Eye (tissue), 1 donor: Measurements from ENCODE around the gene CKM.
"Not testable (repeated sequence)": the region's sequence is repeated elsewhere in the genome, so short reads cannot be mapped to it uniquely, and the experiment has no call there.

Experiments used
- DNase-seq: peaks from one replicate; pipeline ENCODE4 v3.0.0-alpha.2; 2015

The CKM gene

DNA sequence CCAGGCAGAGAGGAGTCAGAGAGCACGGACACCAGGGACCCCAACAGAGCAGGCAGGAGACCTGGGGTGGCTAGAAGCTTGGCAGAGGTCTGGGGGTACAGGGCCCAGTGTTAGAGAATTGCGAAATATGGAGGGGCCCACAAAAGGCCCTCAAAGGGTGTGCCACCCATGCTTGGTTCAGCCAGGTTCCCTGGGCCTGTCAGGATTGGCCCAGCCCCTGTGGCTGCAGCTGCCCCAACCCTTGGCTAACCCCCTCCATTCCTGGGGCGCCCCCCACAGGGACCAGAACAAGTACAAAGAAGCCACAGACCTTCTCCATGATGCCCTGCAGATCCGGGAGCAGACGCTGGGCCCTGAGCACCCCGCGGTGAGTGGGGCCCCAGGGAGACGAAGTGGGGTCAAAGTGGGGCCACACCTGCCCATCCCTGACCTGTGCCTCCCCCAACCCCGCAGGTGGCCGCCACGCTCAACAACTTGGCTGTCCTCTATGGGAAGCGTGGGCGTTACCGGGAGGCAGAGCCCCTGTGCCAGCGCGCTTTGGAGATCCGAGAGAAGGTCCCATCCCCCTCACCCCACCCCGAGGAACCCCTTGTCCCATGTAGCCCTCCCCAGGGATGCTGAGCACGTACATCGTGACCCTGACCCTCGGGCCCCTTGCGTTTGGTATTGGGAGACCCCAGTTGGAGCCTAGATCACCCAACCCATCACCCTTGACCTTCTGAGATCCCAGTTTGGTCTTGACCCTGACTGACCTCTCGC, 25.9 kb upstream of the CKM start:
- no peak for DNase-seq

DNA sequence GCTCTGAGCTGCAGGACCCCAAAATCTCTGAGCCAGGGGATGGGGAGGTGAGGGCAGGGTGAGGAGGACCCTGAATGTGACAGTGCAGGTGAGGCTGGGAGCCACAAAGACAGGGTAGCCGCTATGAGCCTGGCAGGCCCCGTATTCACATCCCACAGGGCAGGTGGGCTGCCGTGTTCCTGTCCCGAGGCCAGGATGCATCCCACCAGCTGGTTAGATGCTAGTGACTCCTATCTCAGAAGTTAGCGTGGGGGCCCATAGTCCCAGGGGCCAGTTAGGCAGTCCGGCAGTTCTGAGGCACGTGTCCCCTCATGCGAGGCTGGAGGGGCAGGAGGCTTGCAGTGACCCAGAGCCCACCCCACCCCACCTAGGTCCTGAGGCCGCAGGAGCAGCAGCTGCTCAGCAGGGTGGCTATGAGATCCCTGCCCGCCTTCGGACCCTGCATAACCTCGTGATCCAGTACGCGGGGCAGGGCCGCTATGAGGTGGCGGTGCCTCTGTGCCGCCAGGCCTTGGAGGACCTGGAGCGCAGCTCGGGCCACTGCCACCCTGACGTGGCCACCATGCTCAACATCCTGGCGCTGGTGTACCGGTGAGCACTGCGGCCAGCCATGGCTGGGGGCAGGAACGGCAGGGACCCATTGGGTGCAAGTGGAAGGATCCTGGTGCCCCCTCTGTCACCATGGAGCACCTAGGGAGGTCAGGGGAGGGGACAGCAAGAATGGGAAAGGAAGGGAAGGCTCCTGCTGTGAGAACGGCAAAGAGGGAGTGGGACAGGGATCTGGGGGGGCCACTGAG, 25.1 kb upstream of the CKM start:
- DNase-seq, result no peak

DNA sequence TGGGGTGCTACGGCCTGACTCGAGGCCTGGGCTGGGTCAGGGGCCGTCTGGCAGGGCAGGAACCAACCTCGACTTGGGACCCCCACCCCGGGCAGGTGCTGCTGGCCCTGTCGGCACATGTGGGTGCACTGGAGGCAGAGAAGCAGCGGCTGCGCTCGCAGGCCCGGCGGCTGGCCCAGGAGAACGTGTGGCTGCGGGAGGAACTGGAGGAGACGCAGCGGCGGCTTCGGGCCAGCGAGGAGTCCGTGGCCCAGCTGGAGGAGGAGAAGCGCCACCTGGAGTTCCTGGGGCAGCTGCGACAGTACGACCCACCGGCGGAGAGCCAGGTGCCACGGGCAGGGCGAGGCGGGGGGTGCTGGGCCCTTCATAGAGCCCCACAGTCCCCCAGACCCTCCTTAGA, 23.8 kb upstream of the CKM start:
- DNase-seq, result no peak

DNA sequence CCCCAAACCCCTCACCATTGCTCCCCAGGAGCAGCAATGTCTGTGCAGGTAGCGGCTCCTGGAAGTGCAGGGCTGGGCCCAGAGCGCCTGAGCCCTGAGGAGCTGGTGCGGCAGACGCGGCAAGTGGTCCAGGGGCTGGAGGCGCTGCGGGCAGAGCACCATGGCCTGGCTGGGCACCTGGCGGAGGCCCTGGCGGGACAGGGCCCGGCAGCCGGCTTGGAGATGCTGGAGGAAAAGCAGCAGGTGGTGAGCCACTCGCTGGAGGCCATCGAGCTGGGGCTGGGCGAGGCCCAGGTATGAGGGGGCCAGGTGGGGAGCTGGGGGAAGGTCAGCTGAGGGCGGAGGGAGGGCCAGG, 22.8 kb upstream of the CKM start:
- no peak for DNase-seq

DNA sequence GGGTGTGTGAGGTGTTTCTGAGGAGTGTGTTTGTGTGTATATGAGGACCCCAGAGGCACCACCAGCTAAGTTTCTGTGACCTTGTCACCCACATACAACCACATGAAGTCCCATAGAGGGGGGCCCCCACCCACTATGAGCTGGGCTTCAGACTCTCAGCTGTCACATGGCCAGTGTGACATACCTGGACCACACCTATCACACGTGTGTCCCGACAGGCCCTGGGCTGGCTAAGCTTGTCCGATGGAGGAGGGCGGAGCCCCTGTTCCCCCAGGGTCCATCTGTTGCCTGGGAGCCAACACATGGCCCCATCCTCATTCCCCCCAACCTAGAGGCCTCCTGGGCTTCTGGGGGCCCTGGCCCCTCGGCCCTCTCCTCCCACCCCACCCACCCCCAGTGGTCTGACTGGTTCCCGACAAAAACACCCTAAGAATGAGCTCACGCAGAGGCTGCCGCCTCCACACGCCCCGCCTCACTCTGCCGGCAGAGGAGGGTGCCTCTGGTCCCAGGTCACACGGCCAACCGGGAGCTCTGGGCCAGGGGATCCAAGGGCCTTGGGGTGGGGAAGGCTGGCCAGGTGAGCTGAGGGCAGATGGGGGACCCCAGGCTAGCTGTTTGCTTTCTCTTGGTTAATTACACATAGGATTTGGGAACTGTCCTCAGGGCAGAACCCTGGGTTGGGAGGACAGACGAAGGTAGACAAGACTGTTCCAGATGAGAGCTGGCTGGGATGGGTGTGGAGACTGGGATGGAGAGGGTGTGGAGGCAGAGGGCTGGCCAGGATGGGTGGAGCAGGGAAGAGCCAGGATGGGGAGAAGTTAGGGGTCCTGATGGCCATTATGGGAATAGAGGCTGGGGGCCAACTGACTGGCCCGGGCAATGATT, 22.2 kb upstream of the CKM start:
- no peak for DNase-seq

DNA sequence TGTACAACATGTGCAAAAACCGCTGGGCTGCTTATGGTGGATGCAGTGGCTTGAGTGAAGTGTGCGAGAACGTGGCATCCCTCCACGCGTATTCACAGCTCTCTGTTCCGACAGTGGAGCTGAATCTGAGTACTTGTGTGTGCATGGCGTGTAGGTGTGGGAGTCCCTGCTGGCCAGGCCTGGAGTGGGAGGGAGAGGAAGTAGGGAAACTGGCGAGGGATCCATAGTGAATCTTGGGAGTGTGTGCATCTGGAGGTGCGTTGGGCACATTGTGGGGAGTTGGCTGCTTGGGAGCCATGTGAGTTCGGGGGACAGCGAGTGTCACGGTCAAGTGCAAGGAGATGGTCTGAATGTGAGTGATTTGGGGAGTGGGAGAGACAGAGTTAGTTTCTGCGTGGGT, 20.2 kb upstream of the CKM start:
- no peak for DNase-seq

DNA sequence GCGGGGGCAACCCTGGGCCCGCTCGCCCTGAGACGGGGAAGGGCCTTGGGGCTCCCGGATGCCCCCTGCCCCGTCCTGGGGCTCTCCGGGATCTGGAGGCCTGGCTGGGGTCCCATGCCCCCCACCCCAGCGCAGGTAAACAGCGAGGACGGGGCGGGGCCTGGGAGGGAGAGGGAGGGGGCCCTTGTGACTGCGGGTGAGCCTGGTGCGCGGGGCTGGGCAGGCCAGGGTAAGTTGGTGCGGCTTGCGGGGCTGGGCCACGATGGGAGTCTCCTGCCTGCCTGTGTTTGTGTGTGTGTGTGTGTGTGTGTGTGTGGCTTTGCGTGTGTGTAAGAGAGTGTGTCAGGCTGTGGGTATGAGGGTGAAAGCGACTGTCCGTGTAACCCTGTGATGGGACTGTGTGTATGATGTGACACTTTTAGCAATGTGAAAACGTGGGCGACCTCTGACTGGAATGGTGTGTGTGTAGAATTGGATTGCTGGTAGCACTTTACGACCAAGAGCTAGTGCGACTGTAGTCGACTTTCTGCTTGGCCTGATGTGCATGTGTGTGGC, 18.3 kb upstream of the CKM start:
- DNase-seq, result no peak

DNA sequence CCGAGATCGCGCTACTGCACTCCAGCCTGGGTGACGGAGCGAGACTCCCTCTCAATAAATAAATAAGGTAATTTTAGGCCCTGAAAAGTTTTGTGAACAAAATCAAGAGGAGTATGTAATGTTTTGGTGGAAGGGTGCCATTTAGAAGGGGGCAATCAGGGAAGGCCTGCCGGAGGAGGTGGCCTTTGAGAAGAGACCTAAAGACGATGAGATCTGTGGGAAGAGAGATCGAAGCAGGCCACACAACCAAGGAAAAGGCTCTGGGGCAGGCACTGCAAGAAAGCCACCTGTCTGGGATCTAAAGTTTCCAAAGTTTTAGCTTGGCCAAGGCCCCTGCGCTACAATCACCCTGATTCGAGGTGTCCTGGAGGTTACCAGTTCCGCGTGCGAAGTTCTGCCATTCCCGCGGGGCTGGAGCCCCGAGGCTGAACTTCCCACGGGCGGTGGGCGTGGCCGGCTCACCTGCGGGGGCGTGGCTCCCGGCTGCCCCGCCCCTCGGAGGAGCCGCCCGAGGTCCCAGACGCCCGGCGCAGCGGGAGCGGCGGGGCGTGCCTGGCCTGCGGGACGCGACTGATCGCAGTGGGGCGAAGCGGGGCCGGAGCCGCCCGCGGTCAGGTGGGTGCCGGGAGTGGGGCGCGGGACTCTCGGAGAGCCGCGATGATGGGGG, 17.7 kb upstream of the CKM start, which contains the start of gene KLC3:
Gene KLC3 (plus strand): TSS at position 519 of the 667 bp plus-strand sequence. CDS start 4,792 bp downstream, outside the sequence.
- DNase-seq, result no peak

DNA sequence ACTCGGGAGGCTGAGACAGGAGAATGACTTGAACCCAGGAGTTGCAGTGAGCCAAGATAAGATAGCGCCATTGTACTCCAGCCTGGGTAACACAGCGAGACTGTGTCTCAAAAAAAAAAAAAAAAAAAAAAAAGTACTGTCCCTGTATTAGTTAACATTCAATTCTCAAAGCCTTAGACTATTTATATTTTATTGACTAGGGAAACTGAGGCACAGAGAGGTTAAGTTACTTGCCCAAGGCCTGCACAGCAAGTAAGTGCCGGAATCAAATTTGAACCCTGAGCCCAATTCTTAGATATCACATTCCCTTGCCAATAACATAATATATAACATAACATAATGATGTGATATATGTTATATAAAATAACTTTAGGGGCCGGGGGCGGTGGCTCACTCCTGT, 17.0 kb upstream of the CKM start:
- no peak for DNase-seq

DNA sequence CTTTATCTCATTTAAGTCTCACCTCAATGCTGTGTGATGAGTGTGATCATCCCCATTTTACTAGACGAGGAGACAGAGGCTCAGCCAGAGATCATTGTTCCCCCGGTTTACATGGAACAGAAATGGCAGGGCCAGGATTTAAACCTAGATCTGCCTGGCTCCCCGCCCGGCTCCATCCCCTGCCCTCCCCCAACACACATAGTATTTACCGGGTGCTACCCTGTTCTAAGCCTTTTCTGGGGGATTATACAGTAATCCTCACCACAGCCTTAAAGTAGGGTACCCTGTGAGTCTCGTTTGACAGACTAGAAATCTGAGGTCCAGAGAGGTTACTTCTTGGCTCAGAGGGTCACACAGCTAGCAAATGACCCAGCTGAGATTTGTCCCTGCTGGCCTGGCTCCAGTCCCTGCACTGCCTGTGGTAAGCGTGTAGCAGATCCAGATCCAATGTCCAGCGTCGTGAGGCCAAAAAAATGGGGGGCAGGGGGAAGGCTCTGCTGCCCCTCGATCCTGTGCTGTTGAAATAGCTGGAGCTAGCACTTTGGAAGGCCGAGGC, 14.1 kb upstream of the CKM start:
- DNase-seq, result no peak

DNA sequence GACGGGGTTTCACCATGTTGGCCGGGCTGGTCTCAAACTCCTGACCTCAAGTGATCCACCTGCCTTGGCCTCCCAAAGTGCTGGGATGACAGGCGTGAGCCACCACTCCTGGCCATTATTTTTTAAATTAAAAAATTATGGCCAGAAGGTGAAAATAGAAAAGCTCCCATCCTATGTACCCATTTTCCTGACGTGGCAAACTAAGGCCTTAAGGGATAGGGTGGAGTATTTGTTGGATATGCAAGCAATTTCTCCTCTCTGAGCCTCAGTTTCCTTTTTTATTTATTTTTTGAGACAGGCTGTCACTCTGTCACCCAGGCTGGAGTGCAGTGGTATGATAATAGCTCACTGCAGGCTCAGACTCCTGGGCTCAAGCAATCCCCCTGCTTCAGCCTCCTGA, 12.2 kb upstream of the CKM start:
- DNase-seq, result not testable (repeated sequence)

DNA sequence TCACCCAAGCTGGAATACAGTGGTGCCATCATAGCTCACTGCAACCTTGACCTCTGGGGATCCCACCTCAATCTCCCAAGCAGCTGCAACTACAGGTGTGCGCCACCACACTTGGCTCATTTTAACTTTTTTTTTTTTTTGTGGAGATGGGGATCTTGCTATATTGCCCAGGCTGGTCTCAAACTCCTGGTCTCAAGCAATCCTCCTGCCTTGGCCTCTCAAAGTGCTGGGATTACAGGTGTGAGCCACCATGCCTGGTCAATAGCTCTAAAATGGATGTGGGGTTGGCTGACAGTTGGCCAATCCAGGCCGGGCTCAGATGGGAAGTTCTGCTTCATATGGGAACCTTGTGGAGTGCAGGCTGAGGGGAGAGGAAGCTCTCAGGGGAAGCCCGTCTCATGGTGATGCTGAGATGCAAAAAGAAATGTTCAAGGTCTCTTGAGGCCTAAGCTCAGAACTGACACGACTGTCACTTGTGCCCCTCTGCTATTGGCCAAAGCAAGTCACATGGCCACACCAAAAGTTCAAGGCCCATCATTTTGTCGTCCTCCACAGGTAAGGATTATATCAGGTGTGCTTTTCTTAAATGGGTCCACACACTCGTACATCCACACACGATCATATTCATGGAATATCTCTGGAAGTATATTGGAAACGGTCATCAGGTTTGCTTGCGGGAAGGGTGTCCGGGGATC, 11.1 kb upstream of the CKM start:
- DNase-seq, result no peak

DNA sequence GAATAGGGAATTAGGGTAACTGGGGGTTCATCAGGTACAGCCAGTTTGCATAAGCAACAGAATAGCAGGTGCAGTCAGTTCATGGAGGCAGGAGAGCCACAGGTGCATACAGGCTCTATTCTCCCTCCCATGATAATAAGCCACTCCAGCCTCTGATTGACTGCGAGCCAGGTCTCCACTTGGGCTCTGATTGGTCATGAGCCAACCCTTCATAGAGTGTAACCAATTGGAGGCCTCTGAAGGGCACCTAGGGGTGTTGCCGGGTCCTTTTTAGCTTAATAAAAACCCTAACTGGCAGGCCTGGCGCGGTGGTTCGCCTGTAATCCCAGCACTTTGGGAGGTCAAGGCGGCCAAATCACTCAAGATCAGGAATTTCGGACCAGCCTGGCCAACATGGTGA, 8.7 kb upstream of the CKM start:
- no peak for DNase-seq

DNA sequence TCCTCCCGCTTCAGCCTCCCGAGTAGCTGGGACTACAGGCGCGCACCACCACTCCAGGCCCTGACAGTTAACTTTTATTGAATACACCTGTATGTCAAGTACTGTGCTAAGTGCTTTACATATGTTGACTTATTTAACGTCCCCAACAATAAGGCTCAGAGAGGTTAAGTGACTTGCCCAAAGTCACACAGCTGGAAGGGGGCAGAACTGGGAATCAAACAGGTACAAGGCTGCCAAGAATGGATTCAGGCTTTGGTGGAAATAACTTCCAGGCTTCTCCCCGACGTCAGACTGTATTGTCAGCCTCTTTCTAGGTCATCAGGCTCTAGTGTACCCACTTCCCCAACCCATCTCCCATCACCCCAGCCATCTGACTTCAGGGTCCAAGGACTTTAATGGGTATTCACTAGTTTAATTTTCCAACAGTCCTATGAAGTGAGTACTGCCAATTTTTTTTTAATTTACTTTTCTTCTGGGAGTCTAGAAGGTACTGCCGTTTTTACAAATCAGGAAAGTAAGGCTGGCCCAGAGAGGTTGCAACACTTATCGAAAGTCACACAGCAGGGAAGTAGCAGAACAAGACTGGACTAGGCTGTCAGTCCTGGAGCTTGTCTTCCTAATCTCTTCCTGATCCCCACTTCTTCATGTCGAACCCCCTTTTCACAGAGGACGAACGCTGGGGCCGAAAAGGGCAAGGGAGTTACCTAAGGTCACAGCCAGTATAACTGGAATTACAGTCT, 4.9 kb upstream of the CKM start:
- DNase-seq, result no peak

DNA sequence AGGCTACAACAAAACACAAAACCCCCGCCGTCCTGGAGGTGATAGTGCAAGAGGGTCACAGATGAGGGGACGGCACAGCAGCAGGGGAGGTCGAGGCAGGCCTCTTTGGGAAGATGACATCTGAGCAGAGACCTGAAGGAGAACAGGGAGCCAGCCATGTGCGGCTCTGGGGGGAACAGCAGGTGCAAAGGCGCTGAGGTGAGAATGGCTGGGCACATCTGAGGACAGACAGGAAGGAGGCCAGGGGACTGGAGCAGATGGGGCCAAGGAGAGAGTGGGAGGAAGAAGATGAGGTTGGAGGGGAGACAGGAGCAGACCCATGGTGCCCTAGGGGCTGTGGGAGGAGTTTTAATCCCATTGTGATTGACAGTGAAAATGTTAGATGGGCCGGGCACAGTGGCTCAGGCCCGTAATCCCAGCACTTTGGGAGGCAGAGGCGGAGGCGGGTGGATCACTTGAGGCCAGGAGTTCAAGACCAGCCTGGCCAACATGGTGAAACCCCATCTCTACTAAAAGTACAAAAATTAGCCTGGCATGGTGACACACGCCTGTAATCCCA, 1.8 kb upstream of the CKM start:
- DNase-seq, result no peak

DNA sequence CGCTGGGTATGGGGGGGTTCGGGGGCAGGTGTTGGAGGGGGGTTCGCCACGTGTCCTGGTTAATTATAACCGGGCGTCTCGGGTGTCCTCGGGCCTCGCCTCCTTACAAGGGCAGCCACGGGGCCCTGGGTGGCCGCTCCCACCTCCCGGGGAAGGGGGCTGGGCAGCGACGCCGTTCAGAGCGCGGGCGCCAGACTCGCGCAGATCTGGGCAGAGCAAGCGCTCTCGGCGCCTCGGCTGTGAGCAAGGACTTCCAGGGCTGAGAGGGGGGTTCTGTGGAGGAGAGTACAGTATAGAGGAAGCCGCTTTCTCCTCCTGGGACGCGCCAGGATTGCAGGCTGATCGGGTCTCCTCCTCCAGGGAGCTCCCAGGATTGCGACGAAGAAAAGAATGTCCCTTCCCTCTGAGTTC, 1.0 kb upstream of the CKM start:
- peak; percentile 60 for DNase-seq

DNA sequence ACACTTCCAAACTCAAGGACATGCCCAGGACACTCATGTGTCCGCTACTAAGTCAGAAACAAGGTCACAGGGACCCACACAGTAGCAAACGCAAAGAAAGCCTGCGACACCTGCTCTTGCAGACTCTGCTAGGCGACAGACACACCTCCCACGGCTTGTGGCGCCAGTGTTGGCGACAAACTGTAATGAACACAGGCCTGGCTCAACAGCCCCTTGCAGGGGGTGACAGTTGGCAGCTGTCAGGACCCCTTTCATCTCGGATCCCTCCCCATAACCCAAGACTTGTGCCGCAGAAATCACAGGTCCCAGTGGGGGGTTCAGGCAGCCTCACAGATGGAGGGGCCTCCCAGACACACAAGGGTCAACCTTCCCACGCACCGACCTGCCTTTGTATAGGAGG, 364 bp downstream of the CKM start:
- DNase-seq, result peak; percentile 68

DNA sequence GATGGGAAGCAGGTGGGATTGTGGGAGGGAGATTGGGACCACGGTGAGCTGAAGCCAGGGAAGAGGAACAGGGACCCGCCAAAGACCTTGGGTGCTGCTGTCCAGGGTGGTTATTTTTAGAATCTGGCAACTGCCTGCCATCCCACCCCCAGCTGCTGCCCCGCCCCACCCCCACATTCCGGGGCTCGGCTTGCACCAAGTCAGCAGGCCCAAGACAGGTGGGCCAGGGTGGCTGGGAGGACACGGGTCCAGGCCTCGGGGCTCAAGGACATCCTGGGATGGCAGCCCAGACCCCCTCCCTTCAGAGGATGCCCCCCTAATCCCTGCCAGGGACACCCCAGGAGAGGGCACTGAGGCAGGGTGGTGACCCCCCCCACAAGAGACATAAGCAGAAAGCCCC, 827 bp downstream of the CKM start:
- DNase-seq, result no peak

DNA sequence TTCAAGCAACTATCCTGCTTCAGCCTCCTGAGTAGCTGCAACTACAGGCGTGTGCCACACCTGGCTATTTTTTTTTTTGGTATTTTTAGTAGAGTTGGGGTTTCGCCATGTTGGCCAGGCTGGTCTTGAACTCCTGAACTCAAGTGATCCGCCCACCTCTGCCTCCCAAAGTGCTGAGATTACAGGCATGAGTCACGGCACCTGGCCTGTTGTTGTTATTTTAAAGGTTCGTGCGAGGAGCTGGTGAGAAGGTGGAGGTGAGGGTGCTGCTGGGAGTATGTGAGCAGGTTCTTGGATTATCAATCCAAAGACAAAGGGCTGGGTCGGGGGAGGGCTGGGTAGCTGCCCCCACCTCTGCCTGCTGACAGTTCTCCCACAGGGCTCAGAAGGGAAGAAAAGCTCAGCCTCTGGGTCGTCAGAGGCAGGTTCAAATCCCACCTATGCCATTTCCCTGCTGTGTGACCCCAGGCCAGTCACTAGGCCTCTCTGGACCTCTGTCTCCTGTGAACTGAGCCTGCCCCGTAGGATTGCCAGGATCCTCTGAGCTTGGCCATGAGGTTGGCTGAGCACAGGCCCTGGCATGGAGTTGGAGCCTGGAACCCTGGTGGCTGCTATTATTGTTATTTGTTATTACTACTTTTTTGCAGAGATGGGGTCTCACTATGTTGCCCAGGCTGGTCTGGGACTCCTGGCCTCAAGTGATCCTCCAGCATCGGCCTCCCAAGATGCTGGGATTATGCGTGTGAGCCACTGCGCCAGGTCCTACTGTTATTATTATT, 1.5 kb downstream of the CKM start:
- no peak for DNase-seq

DNA sequence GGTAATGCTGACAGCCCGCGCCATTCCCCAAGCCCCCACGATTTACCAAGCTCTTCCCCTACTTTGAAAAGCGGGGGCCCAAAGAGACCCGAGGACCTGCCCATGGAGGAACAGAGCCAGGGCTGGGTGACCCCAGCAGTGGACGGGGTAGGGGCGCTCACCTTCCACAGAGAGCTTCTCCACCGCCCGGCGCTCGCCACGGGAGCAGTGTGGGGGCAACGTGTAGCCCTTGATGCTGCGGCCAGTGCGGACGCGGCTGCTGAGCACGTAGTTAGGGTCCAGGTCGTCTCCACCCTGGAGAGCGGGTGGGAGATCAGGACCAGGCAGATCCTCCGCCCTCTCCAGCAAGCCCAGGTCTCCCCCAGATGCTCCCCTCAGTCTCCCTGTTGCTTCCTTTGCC, 7.4 kb downstream of the CKM start:
- DNase-seq, result no peak
